Endothelial cell of umbilical vein (primary cell): ENCODE measurements around the gene NRG3. TPM values are rescaled to one million over a fixed set of nuclear protein-coding genes. Genes with fewer than 3 reads are reported as not detected.

Experiments
- BruUV-seq: library from RNA; stranded (reverse); fragments of 400-500 nt; replicated peaks from 2 replicates; lab custom pipeline; 2021; lab: Mats Ljungman, UMichigan
- CTCF ChIA-PET: fragments of 300-600, 350-600 bp; sonication (Branson Sonifier 250); formaldehyde crosslinking; loops from one replicate; lab custom pipeline; 2021; ENCODE audit warnings: antibody characterized with exemption, inconsistent platforms; lab: Charles Lee
- POLR2A ChIA-PET: fragments of 300-600, 350-600 bp; sonication (Branson Sonifier 250); formaldehyde crosslinking; loops from one replicate; lab custom pipeline; 2021; ENCODE audit warnings: antibody characterized with exemption, inconsistent platforms; lab: Charles Lee
- DNase-seq: peaks from one replicate; pipeline ENCODE4 v3.0.0-alpha.2; 2011; ENCODE audit warnings: low read depth, low spot score
- FAIRE-seq: peaks from 2 replicates; lab custom pipeline; 2011; peaks lifted over from hg19 to GRCh38; lab: Jason Lieb, UNC
- H2AFZ ChIP-seq: 2 replicates; pipeline ENCODE4 v1.6.0; 2012; ENCODE audit warnings: low read depth, low read length, control low read depth, inconsistent platforms
- H3K27ac ChIP-seq: 2 replicates; pipeline ENCODE4 v1.5.1; 2011; ENCODE audit warnings: low read depth, mild to moderate bottlenecking, control low read depth, low read length, moderate library complexity; ENCODE audit not compliant: insufficient read depth
- H3K27me3 ChIP-seq, 2 experiments: 2 replicates each; pipeline versions ENCODE4 v1.6.0 to v1.6.1; 2011; ENCODE audit warnings: low read length in 2 of 2, mixed read lengths in 1 of 2; ENCODE audit not compliant: control insufficient read depth in 2 of 2, insufficient read depth in 2 of 2
- H3K36me3 ChIP-seq, 2 experiments: 2 replicates in 1 of 2; 3 replicates in 1 of 2; pipeline ENCODE4 v1.5.1; 2011; ENCODE audit warnings: low read length in 2 of 2, mild to moderate bottlenecking in 1 of 2, moderate library complexity in 1 of 2; ENCODE audit not compliant: control insufficient read depth in 2 of 2, insufficient read depth in 2 of 2; ENCODE audit errors: extremely low read depth in 1 of 2
- H3K4me1 ChIP-seq: 3 replicates; pipeline ENCODE4 v1.5.1; 2011; ENCODE audit warnings: mild to moderate bottlenecking, low read length; ENCODE audit not compliant: control insufficient read depth, insufficient read depth; ENCODE audit errors: extremely low read depth
- H3K4me2 ChIP-seq: 2 replicates; pipeline ENCODE4 v1.6.1; 2011; ENCODE audit warnings: low read length, control low read depth, mixed read lengths; ENCODE audit not compliant: insufficient read depth
- H3K4me3 ChIP-seq, 3 experiments: fragments of 200-600 bp in 1 of 3; sonication (generic), shearing (Covaris generic) in 1 of 3; replicated peaks in 1 of 3; 2 replicates each; pipeline ENCODE4 v1.5.1; 2011 to 2016; ENCODE audit warnings: control low read depth in 3 of 3, low read length in 3 of 3, mild to moderate bottlenecking in 2 of 3, inconsistent platforms in 1 of 3, low read depth in 1 of 3, moderate library complexity in 1 of 3; ENCODE audit not compliant: insufficient read depth in 1 of 3
- H3K79me2 ChIP-seq: 2 replicates; pipeline ENCODE4 v1.6.0; 2012; ENCODE audit warnings: low read length, inconsistent platforms; ENCODE audit not compliant: control insufficient read depth, insufficient read depth
- H3K9ac ChIP-seq: replicated peaks from 2 replicates; pipeline ENCODE3; 2011; ENCODE audit warnings: low read length, control low read depth; ENCODE audit not compliant: insufficient read depth; ENCODE audit errors: extremely low read depth
- H3K9me1 ChIP-seq: replicated peaks from 3 replicates; pipeline ENCODE4 v1.6.0; 2011; ENCODE audit warnings: mild to moderate bottlenecking, low read length; ENCODE audit not compliant: control insufficient read depth, insufficient read depth; ENCODE audit errors: extremely low read depth
- H3K9me3 ChIP-seq: replicated peaks from 2 replicates; pipeline ENCODE4 v1.5.1; 2012; ENCODE audit warnings: low read length, inconsistent platforms; ENCODE audit not compliant: control insufficient read depth, insufficient read depth
- H4K20me1 ChIP-seq: replicated peaks from 2 replicates; pipeline ENCODE3; 2011; ENCODE audit warnings: mild to moderate bottlenecking, low read length; ENCODE audit not compliant: control insufficient read depth, insufficient read depth; ENCODE audit errors: extremely low read depth
- CTCF ChIP-seq, 2 donors: IDR thresholded peaks; 1 replicate in 1 of 2; 2 replicates in 1 of 2; pipeline ENCODE4 v1.5.1; 2011; ENCODE audit warnings: low read length in 2 of 2, mild to moderate bottlenecking in 2 of 2, moderate library complexity in 2 of 2, control low read depth in 1 of 2, inconsistent platforms in 1 of 2, low read depth in 1 of 2; ENCODE audit not compliant: insufficient read depth in 1 of 2; ENCODE audit errors: extremely low read depth in 1 of 2
- EZH2 ChIP-seq: IDR thresholded peaks from 2 replicates; pipeline ENCODE4 v1.6.1; 2012; ENCODE audit warnings: borderline replicate concordance, low read depth, mild to moderate bottlenecking, moderate library complexity, low read length, inconsistent platforms; ENCODE audit not compliant: severe bottlenecking
- FOS ChIP-seq: IDR thresholded peaks from 2 replicates; pipeline ENCODE4 v1.6.1; 2011; ENCODE audit warnings: mild to moderate bottlenecking, low read length, moderate library complexity, borderline replicate concordance; ENCODE audit not compliant: insufficient read depth
- GATA2 ChIP-seq: IDR thresholded peaks from 2 replicates; pipeline ENCODE4 v1.7.0; 2011; ENCODE audit warnings: low read depth, mild to moderate bottlenecking, moderate library complexity, mixed read lengths, low read length; ENCODE audit not compliant: insufficient read length, insufficient read depth
- JUN ChIP-seq: IDR thresholded peaks from 2 replicates; pipeline ENCODE4 v1.6.1; 2011; ENCODE audit warnings: borderline replicate concordance, low read depth; ENCODE audit not compliant: insufficient read length, insufficient read depth
- MAX ChIP-seq: IDR thresholded peaks from 2 replicates; pipeline ENCODE4 v1.6.1; 2011; ENCODE audit not compliant: insufficient read depth, insufficient read length
- MYC ChIP-seq: IDR thresholded peaks from one replicate; pipeline ENCODE4 v1.6.1; 2011; ENCODE audit warnings: mild to moderate bottlenecking, low read depth, low read length
- POLR2A ChIP-seq: IDR thresholded peaks from 2 replicates; pipeline ENCODE4 v1.6.1; 2012; ENCODE audit warnings: low read depth, mild to moderate bottlenecking, control low read depth, low read length
- POLR2AphosphoS5 ChIP-seq: IDR thresholded peaks from 2 replicates; pipeline ENCODE4 v1.6.1; 2012; ENCODE audit warnings: low read depth, mild to moderate bottlenecking, control low read depth, low read length, moderate library complexity; ENCODE audit not compliant: insufficient read depth
- dilution Hi-C: fragments of 300-500 bp; cut with MboI; formaldehyde crosslinking; loops from one replicate; pipeline ENCODE4 v1.15.0; 2019; ENCODE audit warnings: low sequenced_read_pairs; ENCODE audit not compliant: extremely low pct_ligation_motif_present
- intact Hi-C: fragments of 100-400 bp; cut with micrococcal nuclease; formaldehyde crosslinking; loops from one replicate; pipeline ENCODE4 v1.10.0; 2022
- polyA plus RNA-seq, 4 experiments: library from polyadenylated mRNA; depleted of rRNA in 3 of 4; stranded (reverse) in 3 of 4; unstranded in 1 of 4; fragments of >200 nt; gene quantifications; 2 replicates each; pipeline versions ENCODE4 v1.2.1 to v1.2.3, GENCODE V29; 2011 to 2012; ENCODE audit warnings: missing spikeins in 1 of 4
- total RNA-seq: library from RNA; stranded (reverse); gene quantifications from 2 replicates; pipeline ENCODE4 v1.2.3, GENCODE V29; 2021

NRG3 gene
- total and polyA plus RNA-seq, 2 donors (not counting 3 experiments of a cell fraction or from before 2014, with no cell fraction given): 1.9 to 3.9 TPM

GRCh38 chr10:81903472-81903871 is 28.5 kb downstream of the NRG3 start:
- no peaks in the 10 kb centered on the region for H3K27me3 ChIP-seq
- no peak overlapping the region for H3K4me3 ChIP-seq
- H3K36me3 ChIP-seq: no peaks in the 10 kb centered on the region
- no TSS peak for BruUV-seq
- intact Hi-C loops: no loop called here
- POLR2A ChIA-PET: interaction anchor here (0.6 kb wide), 1 partner anchor 12 kb away, joined by 7 read pairs; no protein-coding TSS in a partner anchor
- H3K4me1 ChIP-seq: no peaks in the 10 kb centered on the region
- dilution Hi-C loops: no loop called here
- no peaks in the 10 kb centered on the region for H3K79me2 ChIP-seq
- no peak overlapping the region for H3K27ac ChIP-seq
- DNase-seq (no peak), FAIRE-seq (no peak)
- H2AFZ ChIP-seq: no peak overlapping the region
- H3K4me2 ChIP-seq: no peak overlapping the region
- no peak for TF ChIP-seq GATA2
- no peak for TF ChIP-seq JUN
- no peak for TF ChIP-seq MAX
- no peak for TF ChIP-seq POLR2A
- TF ChIP-seq POLR2AphosphoS5: no peak
- no peak for TF ChIP-seq EZH2
- TF ChIP-seq MYC: no peak
- no peak for TF ChIP-seq CTCF (IDR thresholded peaks at IDR 0.05; ENCODE audit: extremely low read depth in 1 of 2, insufficient read depth in 1 of 2, low read depth in 1 of 2, low read length in 2 of 2)
- TF ChIP-seq FOS: no peak
- no peaks in the 10 kb centered on the region for H3K9me1 ChIP-seq
- H3K9me3 ChIP-seq: no peaks in the 10 kb centered on the region
- no peaks in the 10 kb centered on the region for H4K20me1 ChIP-seq
- CTCF ChIA-PET: no interaction called here
- H3K9ac ChIP-seq: no peak overlapping the region
